Measurements from ENCODE around the gene ABHD1. TPM values are rescaled to one million over a fixed set of nuclear protein-coding genes. Genes with fewer than 3 reads are reported as not detected.
A peak's percentile ranks its signal among the peaks of the same experiment; 100 is the strongest.

The ABHD1 gene
- total and polyA plus RNA-seq, 8 donors, result 0.26 to 0.99 (median 0.34) TPM; not detected in 1

GRCh38 chr2:27137322-27137935, 13.8 kb downstream of the ABHD1 start:
- Histone ChIP-seq H3K36me3 (no peaks in the 10 kb centered on the region), H3K9me3 (no peaks in the 10 kb centered on the region), H3K4me1 (peaks cover 0 to 6% (median 6%) of the 10 kb centered on the region in 3 donors), H3K27me3 (no peaks in the 10 kb centered on the region), H3K27ac (no peak overlapping the region), H3K4me3 (no peak overlapping the region)
- intact Hi-C loops (cut with DNase I), result no loop called here
- FAIRE-seq (no peak), ATAC-seq (no peak), DNase-seq (no peak)
- 84 to 91% methylated on average over 19 to 21 of the region's 21 CpGs for WGBS, 2 donors
- TF ChIP-seq CTCF (IDR thresholded peaks at IDR 0.05), result no peak

- no peak for TF ChIP-seq CTCF (IDR thresholded peaks at IDR 0.05)
- no peak for ATAC-seq
- WGBS, 2 donors, result 62 to 65% methylated on average over 7 of the region's 7 CpGs
- H3K27me3 ChIP-seq, result no peaks in the 10 kb centered on the region
- no peak overlapping the region for H3K27ac ChIP-seq
- no peaks in the 10 kb centered on the region for H3K36me3 ChIP-seq
- DNase-seq, result no peak
- intact Hi-C loops (cut with DNase I), result no loop called here
- no peak overlapping the region for H3K4me3 ChIP-seq
- peaks cover 0 to 6% (median 3%) of the 10 kb centered on the region in 3 donors for H3K4me1 ChIP-seq
- no peak for FAIRE-seq
- no peaks in the 10 kb centered on the region for H3K9me3 ChIP-seq
These were observed 14.5 kb downstream of the ABHD1 start for GRCh38 chr2:27138111-27138510.

GRCh38 chr2:27139310-27139709, 15.7 kb downstream of the ABHD1 start, which contains the start of gene PRR30:
TSS of gene PRR30 (minus strand) at chr2:27139410. CDS start at chr2:27138329, 1,081 bp downstream.
- H3K4me3 ChIP-seq, result no peak within 1 kb of the TSS
- FAIRE-seq (no peak), ATAC-seq (no peak), DNase-seq (no peak)
- H3K27me3 ChIP-seq, result no peaks in the 10 kb centered on the region
- H3K27ac ChIP-seq, result no peak within 1 kb of the TSS
- 66 to 75% methylated on average over 4 of the region's 4 CpGs for WGBS, 2 donors
- intact Hi-C loops (cut with DNase I), result no loop called here
- TF ChIP-seq CTCF (IDR thresholded peaks at IDR 0.05), result no peak
- H3K36me3 ChIP-seq, result no peaks in the 10 kb centered on the region
- H3K9me3 ChIP-seq, result no peaks in the 10 kb centered on the region
- H3K4me1 ChIP-seq, result no peaks in the 10 kb centered on the region

GRCh38 chr2:27143285-27143684, 19.7 kb downstream of the ABHD1 start:
- FAIRE-seq (no peak), ATAC-seq (no peak), DNase-seq (no peak)
- no peaks in the 10 kb centered on the region for H3K9me3 ChIP-seq
- no peak overlapping the region for H3K4me3 ChIP-seq
- intact Hi-C loops (cut with DNase I), result no loop called here
- H3K27me3 ChIP-seq, result no peaks in the 10 kb centered on the region
- TF ChIP-seq CTCF (IDR thresholded peaks at IDR 0.05), result no peak
- no peak overlapping the region for H3K27ac ChIP-seq
- 5 to 14% methylated on average over 1 of the region's 1 CpG for WGBS, 2 donors
- H3K4me1 ChIP-seq, result no peaks in the 10 kb centered on the region
- no peaks in the 10 kb centered on the region for H3K36me3 ChIP-seq

GRCh38 chr2:27145682-27146081, 22.1 kb downstream of the ABHD1 start:
- H3K27ac ChIP-seq, result no peak overlapping the region
- H3K4me3 ChIP-seq, result no peak overlapping the region
- intact Hi-C loops (cut with DNase I), result no loop called here
- WGBS, 2 donors, result 63 to 65% methylated on average over 2 of the region's 2 CpGs
- H3K4me1 ChIP-seq, result no peaks in the 10 kb centered on the region
- H3K27me3 ChIP-seq, result no peaks in the 10 kb centered on the region
- no peak for TF ChIP-seq CTCF (IDR thresholded peaks at IDR 0.05)
- ATAC-seq (no peak), DNase-seq (peak in 1 of 6 donors; percentile 3), FAIRE-seq (no peak)
- no peaks in the 10 kb centered on the region for H3K36me3 ChIP-seq
- no peaks in the 10 kb centered on the region for H3K9me3 ChIP-seq

Measured in pancreas (tissue), 10 donors.